ENCODE data around the gene ZMYND11. TPM values are rescaled to one million over a fixed set of nuclear protein-coding genes. Genes with fewer than 3 reads are reported as not detected.
"Not testable (repeated sequence)": the region's sequence is repeated elsewhere in the genome, so short reads cannot be mapped to it uniquely, and the experiment has no call there.

Gene ZMYND11
- total RNA-seq, 2 experiments from 2014 or later = 31.8 to 37.6 TPM

GRCh38 chr10:293636-294035, 158.4 kb downstream of the ZMYND11 start:
- Mint-ChIP-seq H3K36me3 (no peaks in the 10 kb centered on the region), H3K27me3 (peaks cover 3% of the 10 kb centered on the region), H3K4me3 (no peak overlapping the region), H3K27ac (no peak overlapping the region), H3K4me1 (no peaks in the 10 kb centered on the region), H3K9me3 (ENCODE audit: low read depth) (no peaks in the 10 kb centered on the region)
- ATAC-seq = no peak
- DNase-seq = no peak
- CTCF ChIA-PET = no interaction called here

GRCh38 chr10:297567-297966, 162.3 kb downstream of the ZMYND11 start:
- Mint-ChIP-seq H3K4me1 (no peaks in the 10 kb centered on the region), H3K4me3 (no peak overlapping the region), H3K9me3 (ENCODE audit: low read depth) (no peaks in the 10 kb centered on the region), H3K36me3 (no peaks in the 10 kb centered on the region), H3K27me3 (no peaks in the 10 kb centered on the region), H3K27ac (no peak overlapping the region)
- ATAC-seq (no peak), DNase-seq (no peak)
- CTCF ChIA-PET = no interaction called here

DNA sequence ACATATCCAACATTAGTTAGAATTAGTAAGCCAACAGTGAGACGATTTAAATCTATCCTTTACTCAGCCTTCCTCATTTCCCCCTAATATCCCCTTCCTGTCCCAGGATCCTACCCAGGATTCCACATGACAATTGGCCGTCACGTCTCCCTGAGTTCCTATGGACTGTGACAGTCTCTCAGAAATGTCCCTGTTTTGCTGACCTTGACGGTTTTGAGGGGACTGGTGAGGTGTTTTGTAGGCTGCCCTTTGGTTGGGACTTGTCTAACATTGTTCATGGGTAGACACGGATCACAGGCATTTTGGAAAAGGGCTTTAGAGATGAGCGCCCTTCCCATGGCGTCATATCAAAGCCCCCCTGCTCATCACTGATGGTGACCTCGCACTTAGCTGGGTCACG, 162.8 kb downstream of the ZMYND11 start:
- no peak overlapping the region for H3K27ac Mint-ChIP-seq
- H3K9me3 Mint-ChIP-seq (ENCODE audit: low read depth) = no peaks in the 10 kb centered on the region
- no peaks in the 10 kb centered on the region for H3K4me1 Mint-ChIP-seq
- no peaks in the 10 kb centered on the region for H3K36me3 Mint-ChIP-seq
- no peaks in the 10 kb centered on the region for H3K27me3 Mint-ChIP-seq
- DNase-seq (no peak), ATAC-seq (no peak)
- CTCF ChIA-PET = no interaction called here
- no peak overlapping the region for H3K4me3 Mint-ChIP-seq

- no peak for ATAC-seq
- Mint-ChIP-seq H3K36me3 (no peaks in the 10 kb centered on the region), H3K27ac (no peak overlapping the region), H3K4me1 (no peaks in the 10 kb centered on the region), H3K9me3 (ENCODE audit: low read depth) (no peaks in the 10 kb centered on the region), H3K4me3 (no peak overlapping the region), H3K27me3 (no peaks in the 10 kb centered on the region)
- CTCF ChIA-PET = no interaction called here
- DNase-seq = no peak
These were observed 164.3 kb downstream of the ZMYND11 start for GRCh38 chr10:299512-299911.

DNA sequence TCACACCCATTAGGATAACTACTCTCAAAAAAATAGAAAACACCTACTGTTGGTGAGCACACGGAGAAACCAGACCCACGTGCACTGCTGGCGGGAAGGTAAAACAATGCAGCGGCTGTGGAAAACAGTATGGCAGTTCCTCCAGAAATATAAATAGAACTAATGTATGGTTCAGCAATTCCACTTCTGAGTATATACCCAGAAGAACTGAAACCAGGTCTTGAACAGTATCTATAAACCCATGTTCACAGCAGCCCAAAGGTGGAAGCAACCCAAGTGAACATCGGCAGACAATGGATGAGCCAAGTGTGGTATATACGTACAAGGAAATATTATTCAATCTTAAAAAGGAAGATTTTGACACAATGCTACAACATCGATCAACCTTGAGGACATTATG, 164.7 kb downstream of the ZMYND11 start:
- Mint-ChIP-seq H3K4me3 (no peak overlapping the region), H3K27me3 (no peaks in the 10 kb centered on the region), H3K9me3 (ENCODE audit: low read depth) (no peaks in the 10 kb centered on the region), H3K36me3 (no peaks in the 10 kb centered on the region), H3K4me1 (no peaks in the 10 kb centered on the region), H3K27ac (no peak overlapping the region)
- DNase-seq (no peak), ATAC-seq (no peak)
- CTCF ChIA-PET = no interaction called here

- CTCF ChIA-PET; DNase-seq; H3K4me3 Mint-ChIP-seq; H3K9me3 Mint-ChIP-seq (ENCODE audit: low read depth); H3K27me3 Mint-ChIP-seq; H3K4me1 Mint-ChIP-seq; H3K36me3 Mint-ChIP-seq; H3K27ac Mint-ChIP-seq; ATAC-seq: not testable (repeated sequence)
These were observed 165.3 kb downstream of the ZMYND11 start for GRCh38 chr10:300580-300979.

- no peaks in the 10 kb centered on the region for H3K27me3 Mint-ChIP-seq
- no peaks in the 10 kb centered on the region for H3K36me3 Mint-ChIP-seq
- peaks cover 2% of the 10 kb centered on the region for H3K4me1 Mint-ChIP-seq
- ATAC-seq (no peak), DNase-seq (no peak)
- H3K27ac Mint-ChIP-seq = no peak overlapping the region
- CTCF ChIA-PET = no interaction called here
- no peak overlapping the region for H3K4me3 Mint-ChIP-seq
- no peaks in the 10 kb centered on the region for H3K9me3 Mint-ChIP-seq (ENCODE audit: low read depth)
These were observed 166.3 kb downstream of the ZMYND11 start for GRCh38 chr10:301536-301935.

Other genes with a start within 250 kb of the ZMYND11 start
- gene TUBB8, start 86.2 kb upstream of the ZMYND11 start, total RNA-seq = not detected